NCI-H82 treated with DMSO at 0.1 percent for 48 hours (cell line): ENCODE measurements around the gene PKN2.

Source experiments
- DNase-seq: peaks from one replicate; lab custom pipeline; 2025; ENCODE audit not compliant: unreplicated experiment; lab: John Stamatoyannopoulos, UW

Gene PKN2

GRCh38 chr1:88731475-88732269 lies 47.6 kb downstream of the PKN2 start:
- no peak for DNase-seq

GRCh38 chr1:88735382-88735781 lies 51.3 kb downstream of the PKN2 start:
- no peak for DNase-seq

- DNase-seq: no peak
Measured at GRCh38 chr1:88735909-88736308, 51.8 kb downstream of the PKN2 start.

GRCh38 chr1:88736633-88737248 lies 52.7 kb downstream of the PKN2 start:
- no peak for DNase-seq

- DNase-seq: no peak
Measured at GRCh38 chr1:88737338-88737927, 53.4 kb downstream of the PKN2 start.

- no peak for DNase-seq
Measured at GRCh38 chr1:88740784-88741183, 56.7 kb downstream of the PKN2 start.

GRCh38 chr1:88741413-88741812 lies 57.3 kb downstream of the PKN2 start:
- no peak for DNase-seq

- no peak for DNase-seq
Measured at GRCh38 chr1:88742531-88742930, 58.5 kb downstream of the PKN2 start.

GRCh38 chr1:88744142-88744541 lies 60.1 kb downstream of the PKN2 start:
- DNase-seq: no peak

- DNase-seq: no peak
Measured at GRCh38 chr1:88746916-88747315, 62.8 kb downstream of the PKN2 start.

GRCh38 chr1:88751714-88752113 lies 67.6 kb downstream of the PKN2 start:
- no peak for DNase-seq

GRCh38 chr1:88753506-88753905 lies 69.4 kb downstream of the PKN2 start:
- no peak for DNase-seq

GRCh38 chr1:88763649-88764406 lies 79.8 kb downstream of the PKN2 start:
- no peak for DNase-seq

- DNase-seq: no peak
Measured at GRCh38 chr1:88768187-88768586, 84.1 kb downstream of the PKN2 start.

GRCh38 chr1:88768816-88769215 lies 84.7 kb downstream of the PKN2 start:
- no peak for DNase-seq

- DNase-seq: no peak
Measured at GRCh38 chr1:88773540-88774150, 89.6 kb downstream of the PKN2 start.

- DNase-seq: no peak
Measured at GRCh38 chr1:88774151-88774556, 90.1 kb downstream of the PKN2 start.

GRCh38 chr1:88777604-88778149 lies 93.6 kb downstream of the PKN2 start:
- no peak for DNase-seq

- no peak for DNase-seq
Measured at GRCh38 chr1:88779880-88780279, 95.8 kb downstream of the PKN2 start.

- no peak for DNase-seq
Measured at GRCh38 chr1:88780485-88780884, 96.4 kb downstream of the PKN2 start.

GRCh38 chr1:88783145-88783544 lies 99.1 kb downstream of the PKN2 start:
- DNase-seq: no peak
